Aorta (tissue), 5 donors: ENCODE results near the gene SCAPER. TPM values are rescaled to one million over a fixed set of nuclear protein-coding genes. Genes with fewer than 3 reads are reported as not detected.

Experiments
- ATAC-seq: fragments of 200-7000 bp; cut with Tn5 transposase; one replicate; pipeline ENCODE4 v1.9.1; 2022; ENCODE audit warnings: moderate library complexity; ENCODE audit not compliant: low FRiP score
- DNase-seq, 2 donors: peaks; one replicate each; pipeline ENCODE4 v3.0.0-alpha.2; 2020
- H3K27ac ChIP-seq, 2 donors: one replicate each; pipeline ENCODE4 v1.5.1; 2013; ENCODE audit warnings: low read length in 2 of 2, mild to moderate bottlenecking in 2 of 2, moderate library complexity in 2 of 2, control low read depth in 1 of 2, inconsistent platforms in 1 of 2, low read depth in 1 of 2
- H3K27me3 ChIP-seq, 2 donors: one replicate each; pipeline ENCODE4 v1.6.1; 2013; ENCODE audit warnings: control low read depth in 1 of 2, low read length in 1 of 2, mild to moderate bottlenecking in 1 of 2, moderate library complexity in 1 of 2; ENCODE audit not compliant: insufficient read depth in 2 of 2, control insufficient read depth in 1 of 2
- H3K36me3 ChIP-seq, 2 donors: one replicate each; pipeline ENCODE4 v1.6.1; 2013; ENCODE audit warnings: control low read depth in 1 of 2, low read length in 1 of 2, mild to moderate bottlenecking in 1 of 2; ENCODE audit not compliant: insufficient read depth in 2 of 2, control insufficient read depth in 1 of 2
- H3K4me1 ChIP-seq, 2 donors: one replicate each; pipeline ENCODE4 v1.6.1; 2013; ENCODE audit warnings: low read length in 2 of 2, control low read depth in 1 of 2, mild to moderate bottlenecking in 1 of 2, moderate library complexity in 1 of 2; ENCODE audit not compliant: insufficient read depth in 2 of 2, control insufficient read depth in 1 of 2
- H3K4me3 ChIP-seq, 2 donors: one replicate each; pipeline ENCODE4 v1.5.1; 2013; ENCODE audit warnings: low read length in 2 of 2, control low read depth in 1 of 2, mild to moderate bottlenecking in 1 of 2
- H3K9me3 ChIP-seq: one replicate; pipeline ENCODE4 v1.6.1; 2013; ENCODE audit warnings: mild to moderate bottlenecking, low read length; ENCODE audit not compliant: control insufficient read depth
- whole genome bisulfite sequencing, 2 donors: extraction: QIAGEN DNeasy Blood & Tissue Kit; methylation state at CpG; one replicate each; pipeline ENCODE4 v1.1.7; 2013; 5-methylcytosine and 5-hydroxymethylcytosine counted together
- intact Hi-C, 2 donors: fragments of 100-400 bp; cut with DNase I; formaldehyde crosslinking; loops; one replicate each; pipeline versions ENCODE4 v1.14.2 to v1.15.0; 2022
- polyA plus RNA-seq, 2 donors: library from polyadenylated mRNA; stranded (reverse); fragments of 200-250 nt; gene quantifications; one replicate each; pipeline ENCODE4 v1.2.3, GENCODE V29; 2013
- total RNA-seq, 2 donors: library from RNA; stranded (reverse); fragmentation: NEBNext Ultra II Directional; extraction: Animal tissue kit (Norgen Biotek cat#: 25700); gene quantifications; one replicate each; pipeline ENCODE4 v1.2.1, GENCODE V29; 2021
- donor health status: healthy with polysubstance abuse.
- donor health status: Bipolar disorder and iron deficiency.
- donor health status: DM: no; HTN: no; CAD: no.
- donor health status: DM: no; HTN: no; CAD: no.
- donor health status: DM: yes; HTN: yes; CAD: no.

SCAPER gene
- total and polyA plus RNA-seq, 4 donors, result 11.9 to 44.3 (median 25.6) TPM

GRCh38 chr15:76426941-76427340 is 478.2 kb downstream of the SCAPER start:
- Histone ChIP-seq H3K4me3 (no peak overlapping the region), H3K36me3 (peaks cover 2 to 5% of the 10 kb centered on the region in 2 donors), H3K27me3 (no peaks in the 10 kb centered on the region), H3K9me3 (no peaks in the 10 kb centered on the region), H3K27ac (no peak overlapping the region), H3K4me1 (no peaks in the 10 kb centered on the region)
- 95 to 97% methylated on average over 2 of the region's 2 CpGs for WGBS, 2 donors
- DNase-seq (no peak), ATAC-seq (no peak)
- intact Hi-C loops, result no loop called here

GRCh38 chr15:76418352-76419140 is 486.6 kb downstream of the SCAPER start:
- Histone ChIP-seq H3K4me1 (no peaks in the 10 kb centered on the region), H3K9me3 (no peaks in the 10 kb centered on the region), H3K4me3 (no peak overlapping the region), H3K36me3 (no peaks in the 10 kb centered on the region), H3K27me3 (no peaks in the 10 kb centered on the region), H3K27ac (no peak overlapping the region)
- WGBS, 2 donors, result 86 to 93% methylated on average over 2 of the region's 2 CpGs
- ATAC-seq (no peak), DNase-seq (no peak)
- intact Hi-C loops, result no loop called here

DNA sequence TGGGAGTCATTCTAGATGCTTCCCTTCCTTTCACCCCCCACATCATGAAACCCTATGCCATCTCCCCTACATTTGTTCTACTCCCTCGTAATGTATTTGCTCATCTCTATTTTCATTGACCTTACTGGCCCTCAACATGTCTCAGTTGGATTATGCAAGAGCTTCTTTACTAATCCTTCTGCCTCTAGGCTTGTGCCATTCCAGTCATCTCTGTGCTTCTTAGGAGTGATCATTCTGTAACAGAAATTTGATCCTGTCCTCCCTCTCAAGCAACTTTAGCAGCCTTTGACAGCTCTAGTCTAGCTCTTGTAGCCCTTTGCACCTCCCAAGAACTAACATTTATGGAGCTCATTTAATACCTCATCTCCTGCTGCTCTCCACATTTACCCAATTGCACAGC is 503.9 kb downstream of the SCAPER start:
- Histone ChIP-seq H3K4me3 (no peak overlapping the region), H3K27me3 (no peaks in the 10 kb centered on the region), H3K27ac (no peak overlapping the region), H3K36me3 (peaks cover 2 to 6% of the 10 kb centered on the region in 2 donors), H3K4me1 (no peaks in the 10 kb centered on the region), H3K9me3 (no peaks in the 10 kb centered on the region)
- no peak for DNase-seq
- WGBS, 2 donors, result 83 to 88% methylated on average over 1 of the region's 1 CpG
- intact Hi-C loops, result no loop called here
- ATAC-seq, result no peak

DNA sequence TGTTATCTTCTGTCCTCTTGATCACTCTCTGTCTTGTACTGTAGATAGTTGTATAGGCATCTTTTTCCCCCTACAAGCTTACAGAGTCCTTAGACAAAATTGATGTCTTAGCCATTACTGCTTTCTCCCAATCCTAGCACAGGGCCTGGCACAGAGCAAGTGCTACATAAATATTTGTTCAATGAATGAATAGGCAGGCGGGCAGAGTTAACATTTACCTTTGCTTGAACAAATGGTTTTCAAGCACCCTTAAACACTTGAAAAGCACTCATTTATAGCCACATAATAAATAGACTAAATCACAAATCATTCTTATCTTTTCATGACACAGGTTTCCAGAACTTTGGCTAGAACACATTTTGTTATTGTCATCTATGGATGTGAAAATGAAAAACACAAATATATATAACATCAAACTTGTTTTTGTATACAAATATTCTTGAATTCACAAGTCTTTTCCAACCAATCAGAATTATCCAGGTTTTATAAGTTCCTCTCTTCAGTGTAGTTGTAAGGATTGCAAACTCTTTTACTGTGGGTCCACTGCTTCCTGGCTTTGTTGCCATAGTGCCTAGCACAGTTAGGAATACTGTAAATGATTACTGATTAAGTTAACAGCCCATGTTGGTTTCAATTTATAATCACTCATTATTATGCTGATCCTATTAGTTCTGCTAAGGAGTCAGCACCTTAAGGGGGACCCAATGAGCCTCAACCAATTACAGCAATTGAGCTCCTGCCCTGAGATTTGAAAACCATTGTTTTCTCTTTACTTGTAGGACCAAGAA is 506.6 kb downstream of the SCAPER start:
- 100% methylated on average over 1 of the region's 1 CpG for WGBS, 2 donors
- intact Hi-C loops, result no loop called here

GRCh38 chr15:76393614-76394013 is 511.5 kb downstream of the SCAPER start:
- no peaks in the 10 kb centered on the region for H3K36me3 ChIP-seq
- no peaks in the 10 kb centered on the region for H3K27me3 ChIP-seq
- no peak overlapping the region for H3K27ac ChIP-seq
- intact Hi-C loops, result no loop called here
- no peaks in the 10 kb centered on the region for H3K4me1 ChIP-seq
- no peak overlapping the region for H3K4me3 ChIP-seq
- no peaks in the 10 kb centered on the region for H3K9me3 ChIP-seq
- DNase-seq, result no peak
- no peak for ATAC-seq
- WGBS, 2 donors, result 91 to 94% methylated on average over 1 of the region's 1 CpG

More for the DNA sequence above, 506.6 kb downstream of the SCAPER start:
- Histone ChIP-seq H3K27me3 (no peaks in the 10 kb centered on the region), H3K36me3 (peaks cover 2 to 3% of the 10 kb centered on the region in 2 donors), H3K4me3 (no peak overlapping the region), H3K4me1 (no peaks in the 10 kb centered on the region), H3K9me3 (no peaks in the 10 kb centered on the region), H3K27ac (no peak overlapping the region)
- DNase-seq (no peak), ATAC-seq (no peak)

DNA sequence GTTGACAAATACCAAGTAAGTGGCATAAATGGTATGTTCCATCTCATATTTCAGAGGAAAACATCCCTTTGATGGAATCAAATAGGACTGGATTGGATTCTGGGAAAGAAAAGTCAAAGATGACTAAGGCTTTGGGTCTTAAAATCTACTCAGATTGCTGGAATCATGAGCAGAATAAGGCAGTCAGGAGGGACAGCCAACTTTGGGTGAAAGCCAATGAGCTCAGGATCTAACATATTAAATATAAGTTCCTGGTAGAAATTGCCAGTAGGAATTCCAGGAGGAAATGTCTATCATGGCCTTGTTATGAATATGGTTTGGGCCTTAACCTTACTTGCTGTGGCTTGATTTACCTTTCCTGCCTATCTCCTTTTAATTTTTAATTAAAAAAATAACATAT is 513.3 kb downstream of the SCAPER start:
- H3K4me1 ChIP-seq, result no peaks in the 10 kb centered on the region
- no peaks in the 10 kb centered on the region for H3K36me3 ChIP-seq
- H3K4me3 ChIP-seq, result no peak overlapping the region
- no peak for ATAC-seq
- intact Hi-C loops, result no loop called here
- H3K27ac ChIP-seq, result no peak overlapping the region
- no peaks in the 10 kb centered on the region for H3K27me3 ChIP-seq
- no peaks in the 10 kb centered on the region for H3K9me3 ChIP-seq
- no peak for DNase-seq

DNA sequence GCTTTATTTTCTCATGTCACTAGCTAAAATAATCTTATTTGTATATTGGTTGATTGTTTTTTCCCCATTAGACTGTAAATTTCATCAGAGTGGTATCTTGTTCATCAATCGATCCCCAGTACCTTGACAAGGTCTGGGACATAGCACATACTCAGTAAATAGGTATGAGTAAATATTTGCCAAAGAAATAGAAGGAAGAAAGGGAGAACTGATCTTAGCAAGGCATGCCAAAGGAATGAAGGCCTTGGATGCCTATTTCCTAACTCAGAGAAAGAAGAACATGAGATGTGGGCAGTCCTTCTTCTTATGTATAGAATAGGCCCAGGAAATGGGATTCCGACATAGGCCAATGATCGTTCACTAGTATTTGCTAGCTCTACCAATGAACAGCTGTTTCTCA is 513.8 kb downstream of the SCAPER start:
- no peaks in the 10 kb centered on the region for H3K27me3 ChIP-seq
- no peaks in the 10 kb centered on the region for H3K4me1 ChIP-seq
- WGBS, 2 donors, result 95 to 97% methylated on average over 3 of the region's 3 CpGs
- H3K36me3 ChIP-seq, result no peaks in the 10 kb centered on the region
- no peak overlapping the region for H3K27ac ChIP-seq
- H3K4me3 ChIP-seq, result no peak overlapping the region
- no peak for ATAC-seq
- H3K9me3 ChIP-seq, result no peaks in the 10 kb centered on the region
- intact Hi-C loops, result no loop called here
- DNase-seq, result no peak

- DNase-seq, result no peak
- H3K27ac ChIP-seq, result no peak overlapping the region
- intact Hi-C loops, result no loop called here
- no peak for ATAC-seq
- no peaks in the 10 kb centered on the region for H3K36me3 ChIP-seq
- H3K27me3 ChIP-seq, result no peaks in the 10 kb centered on the region
- no peak overlapping the region for H3K4me3 ChIP-seq
- H3K9me3 ChIP-seq, result no peaks in the 10 kb centered on the region
- H3K4me1 ChIP-seq, result no peaks in the 10 kb centered on the region
Measured at GRCh38 chr15:76390571-76390970, 514.6 kb downstream of the SCAPER start.

GRCh38 chr15:76386926-76387325 is 518.2 kb downstream of the SCAPER start:
- Histone ChIP-seq H3K36me3 (peaks cover 0 to 2% of the 10 kb centered on the region in 2 donors), H3K27me3 (no peaks in the 10 kb centered on the region), H3K9me3 (no peaks in the 10 kb centered on the region), H3K4me3 (no peak overlapping the region), H3K27ac (no peak overlapping the region), H3K4me1 (no peaks in the 10 kb centered on the region)
- intact Hi-C loops, result no loop called here
- DNase-seq (no peak), ATAC-seq (no peak)
- 93 to 94% methylated on average over 2 of the region's 2 CpGs for WGBS, 2 donors
